Type B pancreatic cell (in vitro differentiated cells): ENCODE results near the gene TFAP2D. TPM values are rescaled to one million over a fixed set of nuclear protein-coding genes. Genes with fewer than 3 reads are reported as not detected.

Source experiments
- DNase-seq: peaks from one replicate; pipeline ENCODE4 v3.0.0; 2021; ENCODE audit warnings: mixed read lengths; ENCODE audit not compliant: unreplicated experiment; ENCODE audit errors: extremely low spot score
- H3K27ac Mint-ChIP-seq: 2 replicates; pipeline ENCODE4 v1.8.0; 2021; ENCODE audit warnings: mild to moderate bottlenecking, mixed read lengths
- H3K27me3 Mint-ChIP-seq: 2 replicates; pipeline ENCODE4 v1.8.0; 2021; ENCODE audit warnings: mixed read lengths
- H3K36me3 Mint-ChIP-seq: 2 replicates; pipeline ENCODE4 v1.8.0; 2021; ENCODE audit warnings: mixed read lengths
- H3K4me1 Mint-ChIP-seq: one replicate; pipeline ENCODE4 v1.8.0; 2021; ENCODE audit warnings: mixed read lengths; ENCODE audit not compliant: unreplicated experiment
- H3K4me3 Mint-ChIP-seq: 2 replicates; pipeline ENCODE4 v1.8.0; 2021; ENCODE audit warnings: mild to moderate bottlenecking, mixed read lengths
- H3K9me3 Mint-ChIP-seq: 2 replicates; pipeline ENCODE4 v1.8.0; 2021; ENCODE audit warnings: mixed read lengths
- total RNA-seq: library from RNA; stranded (reverse); gene quantifications from 2 replicates; pipeline ENCODE4 v1.2.1, GENCODE V29; 2021; ENCODE audit warnings: low replicate concordance
- TF ChIP-seq, protein P1 (sequence below): fragments of 200-600 bp; sonication (generic); conservative IDR thresholded peaks from 2 replicates; pipeline ENCODE4 v1.5.0; 2021; ENCODE audit warnings: antibody characterized with exemption, mild to moderate bottlenecking

The TFAP2D gene
- total RNA-seq, 1 donor from 2014 or later: not detected

DNA sequence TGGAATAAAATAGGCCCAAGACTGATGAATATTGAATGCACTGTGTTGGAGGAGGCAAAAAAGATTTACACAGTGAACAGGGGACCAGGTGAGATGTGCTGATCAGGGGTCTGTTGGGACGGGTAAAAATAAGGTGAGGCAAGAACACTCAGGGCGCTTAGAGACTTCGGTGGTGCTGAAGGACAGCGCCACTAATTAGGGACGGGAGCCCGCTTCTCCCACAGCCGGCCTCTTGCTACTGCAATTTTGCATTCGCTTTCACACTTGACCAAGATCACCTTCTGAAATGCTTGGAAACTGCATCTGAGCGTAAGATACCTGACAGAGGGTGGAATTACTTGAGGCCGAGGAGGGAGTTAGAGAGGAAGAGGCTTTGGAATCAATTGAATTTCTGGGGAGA, 7.3 kb downstream of the TFAP2D start:
- TF ChIP-seq, protein P1, sequence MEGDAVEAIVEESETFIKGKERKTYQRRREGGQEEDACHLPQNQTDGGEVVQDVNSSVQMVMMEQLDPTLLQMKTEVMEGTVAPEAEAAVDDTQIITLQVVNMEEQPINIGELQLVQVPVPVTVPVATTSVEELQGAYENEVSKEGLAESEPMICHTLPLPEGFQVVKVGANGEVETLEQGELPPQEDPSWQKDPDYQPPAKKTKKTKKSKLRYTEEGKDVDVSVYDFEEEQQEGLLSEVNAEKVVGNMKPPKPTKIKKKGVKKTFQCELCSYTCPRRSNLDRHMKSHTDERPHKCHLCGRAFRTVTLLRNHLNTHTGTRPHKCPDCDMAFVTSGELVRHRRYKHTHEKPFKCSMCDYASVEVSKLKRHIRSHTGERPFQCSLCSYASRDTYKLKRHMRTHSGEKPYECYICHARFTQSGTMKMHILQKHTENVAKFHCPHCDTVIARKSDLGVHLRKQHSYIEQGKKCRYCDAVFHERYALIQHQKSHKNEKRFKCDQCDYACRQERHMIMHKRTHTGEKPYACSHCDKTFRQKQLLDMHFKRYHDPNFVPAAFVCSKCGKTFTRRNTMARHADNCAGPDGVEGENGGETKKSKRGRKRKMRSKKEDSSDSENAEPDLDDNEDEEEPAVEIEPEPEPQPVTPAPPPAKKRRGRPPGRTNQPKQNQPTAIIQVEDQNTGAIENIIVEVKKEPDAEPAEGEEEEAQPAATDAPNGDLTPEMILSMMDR: no peak
- Mint-ChIP-seq H3K27ac (no peak overlapping the region), H3K9me3 (peaks cover 11% of the 10 kb centered on the region)

GRCh38 chr6:50721978-50722377, 8.7 kb downstream of the TFAP2D start:
- H3K36me3 Mint-ChIP-seq: no peaks in the 10 kb centered on the region
- TF ChIP-seq, protein P1: no peak
- DNase-seq: no peak
- no peaks in the 10 kb centered on the region for H3K4me1 Mint-ChIP-seq
- H3K27me3 Mint-ChIP-seq: peaks cover 99% of the 10 kb centered on the region
- no peak overlapping the region for H3K27ac Mint-ChIP-seq
- no peak overlapping the region for H3K4me3 Mint-ChIP-seq
- peaks cover 11% of the 10 kb centered on the region for H3K9me3 Mint-ChIP-seq

More for the DNA sequence above, 7.3 kb downstream of the TFAP2D start:
- DNase-seq: no peak
- Mint-ChIP-seq H3K4me3 (no peak overlapping the region), H3K27me3 (peaks cover 99% of the 10 kb centered on the region), H3K36me3 (no peaks in the 10 kb centered on the region), H3K4me1 (no peaks in the 10 kb centered on the region)

- Mint-ChIP-seq H3K9me3 (peaks cover 11% of the 10 kb centered on the region), H3K27me3 (peaks cover 99% of the 10 kb centered on the region), H3K36me3 (no peaks in the 10 kb centered on the region), H3K4me3 (no peak overlapping the region), H3K4me1 (no peaks in the 10 kb centered on the region), H3K27ac (no peak overlapping the region)
- TF ChIP-seq, protein P1: no peak
- DNase-seq: no peak
Observed at GRCh38 chr6:50722829-50723554, 9.7 kb downstream of the TFAP2D start.

DNA sequence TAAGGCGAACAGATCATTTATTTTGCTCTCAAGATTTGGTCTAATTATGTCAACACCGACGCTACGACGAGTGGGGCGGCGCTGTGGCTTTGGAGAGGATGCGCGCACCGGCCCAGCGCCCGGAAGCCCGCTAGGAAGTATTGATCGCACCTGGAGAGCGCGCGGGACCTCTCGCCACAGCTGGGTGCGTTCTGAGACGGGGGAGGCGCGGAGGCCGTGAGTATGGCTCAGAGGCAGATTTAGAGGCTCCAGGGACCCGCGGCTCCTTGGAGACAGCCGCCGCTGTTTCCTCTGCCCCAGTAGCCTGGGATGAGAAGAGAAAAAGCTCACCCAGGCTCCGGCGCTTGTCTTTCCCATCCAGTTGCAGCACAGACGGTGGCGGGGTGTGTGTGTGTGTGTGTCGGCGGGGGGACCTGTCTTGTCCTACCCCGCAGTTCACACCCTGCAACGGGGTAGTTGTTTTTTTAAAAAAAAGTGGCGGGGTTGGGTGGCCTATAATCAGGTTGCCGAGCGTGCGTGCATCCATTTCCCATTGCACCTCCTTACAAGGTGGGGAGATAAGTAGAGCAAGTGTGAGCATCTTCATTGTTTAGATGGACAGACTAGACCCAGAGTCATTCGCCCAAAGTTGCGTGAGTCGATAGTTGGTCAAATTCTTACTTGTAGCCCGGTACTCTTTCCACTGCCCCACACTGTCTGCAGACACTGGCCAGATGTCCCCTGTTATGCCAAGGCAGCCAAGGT, 11.2 kb downstream of the TFAP2D start:
- H3K9me3 Mint-ChIP-seq: peaks cover 11% of the 10 kb centered on the region
- no peak for DNase-seq
- H3K36me3 Mint-ChIP-seq: no peaks in the 10 kb centered on the region
- peak overlapping the region; percentile 59 for H3K4me3 Mint-ChIP-seq
- no peaks in the 10 kb centered on the region for H3K4me1 Mint-ChIP-seq
- TF ChIP-seq, protein P1: no peak
- H3K27me3 Mint-ChIP-seq: peaks cover 99% of the 10 kb centered on the region
- no peak overlapping the region for H3K27ac Mint-ChIP-seq

GRCh38 chr6:50734488-50734887, 21.2 kb downstream of the TFAP2D start:
- no peak for DNase-seq
- no peaks in the 10 kb centered on the region for H3K36me3 Mint-ChIP-seq
- TF ChIP-seq, protein P1: no peak
- H3K4me3 Mint-ChIP-seq: no peak overlapping the region
- no peak overlapping the region for H3K27ac Mint-ChIP-seq
- no peaks in the 10 kb centered on the region for H3K9me3 Mint-ChIP-seq
- peaks cover 73% of the 10 kb centered on the region for H3K27me3 Mint-ChIP-seq
- no peaks in the 10 kb centered on the region for H3K4me1 Mint-ChIP-seq
